ENCODE data around the gene ZC3H15.

DNA sequence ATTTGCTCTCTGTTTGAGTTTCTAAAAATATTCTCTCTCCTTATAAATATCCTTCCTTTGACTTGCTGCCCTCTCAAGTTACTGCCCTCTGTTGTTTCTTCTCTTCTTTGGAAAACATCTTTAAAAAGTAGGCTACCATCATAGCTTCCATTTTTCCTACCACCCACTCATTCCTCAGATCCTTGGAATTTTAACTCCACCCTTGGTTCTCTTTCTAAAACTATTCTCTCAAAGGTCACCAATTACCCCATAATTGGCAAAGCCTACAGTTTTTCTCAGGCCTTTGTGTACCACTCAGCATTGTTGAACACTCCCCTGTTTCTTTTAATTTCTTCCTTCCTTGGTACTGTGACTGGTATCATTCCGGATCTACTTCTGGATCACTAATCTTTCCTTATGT, 60.8 kb downstream of the ZC3H15 start:
- TF ChIP-seq YY1 (IDR thresholded peaks at IDR 0.05; ENCODE audit: low read depth) (no peak), FOXM1 (IDR thresholded peaks at IDR 0.05; ENCODE audit: borderline replicate concordance, low read depth) (no peak)

Measured in Ishikawa (cell line).